Astrocyte (in vitro differentiated cells and primary cell): Measurements from ENCODE around the gene DCDC1. TPM values are rescaled to one million over a fixed set of nuclear protein-coding genes. Genes with fewer than 3 reads are reported as not detected.

Experiments used
- DNase-seq: peaks from one replicate; pipeline ENCODE4 v3.0.0-alpha.2; 2010; ENCODE audit warnings: low read depth
- FAIRE-seq: peaks from 2 replicates; lab custom pipeline; 2011; peaks lifted over from hg19 to GRCh38; lab: Jason Lieb, UNC
- H2AFZ ChIP-seq: 2 replicates; pipeline ENCODE4 v1.6.0; 2012; ENCODE audit warnings: low read depth, low read length, inconsistent platforms
- H3K27ac ChIP-seq: 2 replicates; pipeline ENCODE4 v1.5.1; 2011; ENCODE audit warnings: low read depth, low read length, inconsistent platforms
- H3K27me3 ChIP-seq: 2 replicates; pipeline ENCODE4 v1.6.0; 2011; ENCODE audit warnings: low read length, inconsistent platforms; ENCODE audit not compliant: insufficient read depth
- H3K36me3 ChIP-seq: 2 replicates; pipeline ENCODE4 v1.5.1; 2011; ENCODE audit warnings: low read length, inconsistent platforms; ENCODE audit not compliant: insufficient read depth
- H3K4me1 ChIP-seq: 2 replicates; pipeline ENCODE4 v1.5.1; 2011; ENCODE audit warnings: low read length, inconsistent platforms; ENCODE audit not compliant: insufficient read depth
- H3K4me2 ChIP-seq: 2 replicates; pipeline ENCODE4 v1.6.0; 2012; ENCODE audit warnings: low read length, inconsistent platforms
- H3K4me3 ChIP-seq: 2 replicates; pipeline ENCODE4 v1.5.1; 2011; ENCODE audit warnings: low read depth, mild to moderate bottlenecking, low read length, inconsistent platforms; ENCODE audit not compliant: insufficient read depth
- H3K79me2 ChIP-seq: 2 replicates; pipeline ENCODE4 v1.6.0; 2012; ENCODE audit warnings: mild to moderate bottlenecking, low read length, inconsistent platforms; ENCODE audit not compliant: insufficient read depth
- H3K9ac ChIP-seq: 2 replicates; pipeline ENCODE4 v1.6.0; 2012; ENCODE audit warnings: mild to moderate bottlenecking, low read length, inconsistent platforms
- H3K9me3 ChIP-seq: 2 replicates; pipeline ENCODE4 v1.5.1; 2012; ENCODE audit warnings: low read depth, mild to moderate bottlenecking, low read length, inconsistent platforms; ENCODE audit not compliant: insufficient read depth
- H4K20me1 ChIP-seq: 2 replicates; pipeline ENCODE4 v1.6.0; 2012; ENCODE audit warnings: low read length, inconsistent platforms; ENCODE audit not compliant: insufficient read depth
- H3K27ac Mint-ChIP-seq: one replicate; pipeline ENCODE4 v1.8.0; 2021; ENCODE audit warnings: mild to moderate bottlenecking, mixed read lengths; ENCODE audit not compliant: unreplicated experiment
- H3K27me3 Mint-ChIP-seq: one replicate; pipeline ENCODE4 v1.8.0; 2021; ENCODE audit warnings: low read depth, mixed read lengths; ENCODE audit not compliant: unreplicated experiment
- H3K36me3 Mint-ChIP-seq: one replicate; pipeline ENCODE4 v1.8.0; 2021; ENCODE audit warnings: low read depth, mixed read lengths; ENCODE audit not compliant: unreplicated experiment
- H3K4me1 Mint-ChIP-seq: one replicate; pipeline ENCODE4 v1.8.0; 2021; ENCODE audit warnings: low read depth, mixed read lengths; ENCODE audit not compliant: unreplicated experiment
- H3K4me3 Mint-ChIP-seq: one replicate; pipeline ENCODE4 v1.8.0; 2021; ENCODE audit warnings: mild to moderate bottlenecking, moderate library complexity, mixed read lengths; ENCODE audit not compliant: unreplicated experiment
- H3K9me3 Mint-ChIP-seq: one replicate; pipeline ENCODE4 v1.8.0; 2021; ENCODE audit warnings: mild to moderate bottlenecking, mixed read lengths; ENCODE audit not compliant: unreplicated experiment
- CTCF ChIP-seq: IDR thresholded peaks from 2 replicates; pipeline ENCODE4 v1.5.1; 2011; ENCODE audit warnings: low read depth, mild to moderate bottlenecking, inconsistent platforms, low read length, moderate library complexity; ENCODE audit not compliant: insufficient read depth
- EZH2 ChIP-seq: IDR thresholded peaks from 2 replicates; pipeline ENCODE4 v1.6.1; 2012; ENCODE audit warnings: mild to moderate bottlenecking, low read length, inconsistent platforms; ENCODE audit not compliant: insufficient read depth
- total RNA-seq: library from RNA; stranded (reverse); gene quantifications from 2 replicates; pipeline ENCODE4 v1.2.1, GENCODE V29; 2021

DCDC1 gene
- total RNA-seq, 1 donor from 2014 or later: 1.4 TPM

- Mint-ChIP-seq H3K36me3 (no peaks in the 10 kb centered on the region), H3K4me3 (no peak overlapping the region), H3K27ac (no peak overlapping the region), H3K9me3 (no peaks in the 10 kb centered on the region), H3K4me1 (no peaks in the 10 kb centered on the region), H3K27me3 (no peaks in the 10 kb centered on the region)
- TF ChIP-seq EZH2 (no peak), CTCF (no peak)
- no peak overlapping the region for H3K9ac ChIP-seq
- no peaks in the 10 kb centered on the region for H4K20me1 ChIP-seq
- no peak overlapping the region for H3K4me3 ChIP-seq
- no peak overlapping the region for H2AFZ ChIP-seq
- H3K4me1 ChIP-seq: no peaks in the 10 kb centered on the region
- DNase-seq (no peak), FAIRE-seq (no peak)
- H3K27me3 ChIP-seq: no peaks in the 10 kb centered on the region
- peaks cover 5% of the 10 kb centered on the region for H3K9me3 ChIP-seq
- no peaks in the 10 kb centered on the region for H3K79me2 ChIP-seq
- H3K4me2 ChIP-seq: no peak overlapping the region
- H3K27ac ChIP-seq: no peak overlapping the region
- no peaks in the 10 kb centered on the region for H3K36me3 ChIP-seq
These were observed 280.4 kb downstream of the DCDC1 start for GRCh38 chr11:31089117-31089516.

GRCh38 chr11:31069447-31070205 is 299.9 kb downstream of the DCDC1 start:
- no peaks in the 10 kb centered on the region for H3K4me1 ChIP-seq
- H3K27ac Mint-ChIP-seq: peak overlapping the region; percentile 64
- no peaks in the 10 kb centered on the region for H3K79me2 ChIP-seq
- no peaks in the 10 kb centered on the region for H3K27me3 Mint-ChIP-seq
- no peaks in the 10 kb centered on the region for H3K27me3 ChIP-seq
- H3K4me3 Mint-ChIP-seq: no peak overlapping the region
- no peaks in the 10 kb centered on the region for H4K20me1 ChIP-seq
- no peaks in the 10 kb centered on the region for H3K36me3 ChIP-seq
- peak overlapping the region; percentile 22 for H3K27ac ChIP-seq
- H3K9me3 Mint-ChIP-seq: no peaks in the 10 kb centered on the region
- peaks cover 10% of the 10 kb centered on the region for H3K4me1 Mint-ChIP-seq
- no peak for FAIRE-seq
- no peak overlapping the region for H2AFZ ChIP-seq
- no peaks in the 10 kb centered on the region for H3K36me3 Mint-ChIP-seq
- peak overlapping the region; percentile 10 for H3K4me2 ChIP-seq
- H3K9me3 ChIP-seq: no peaks in the 10 kb centered on the region
- no peak overlapping the region for H3K4me3 ChIP-seq
- H3K9ac ChIP-seq: no peak overlapping the region
- TF ChIP-seq EZH2 (no peak), CTCF (no peak)
- peak; percentile 48 for DNase-seq

GRCh38 chr11:31060880-31061279 is 308.7 kb downstream of the DCDC1 start:
- peaks cover 8% of the 10 kb centered on the region for H3K4me1 Mint-ChIP-seq

More at GRCh38 chr11:31060880-31061279, 308.7 kb downstream of the DCDC1 start:
- no peaks in the 10 kb centered on the region for H3K4me1 ChIP-seq
- no peak overlapping the region for H2AFZ ChIP-seq
- H3K27me3 ChIP-seq: no peaks in the 10 kb centered on the region
- no peaks in the 10 kb centered on the region for H3K36me3 ChIP-seq
- H3K27ac ChIP-seq: no peak overlapping the region
- H3K27ac Mint-ChIP-seq: peak overlapping the region; percentile 26
- H3K27me3 Mint-ChIP-seq: no peaks in the 10 kb centered on the region
- no peak overlapping the region for H3K4me3 ChIP-seq
- H3K4me3 Mint-ChIP-seq: no peak overlapping the region
- no peak for FAIRE-seq
- no peaks in the 10 kb centered on the region for H3K9me3 Mint-ChIP-seq
- peak; percentile 43 for DNase-seq
- H3K4me2 ChIP-seq: no peak overlapping the region
- no peaks in the 10 kb centered on the region for H3K9me3 ChIP-seq
- no peaks in the 10 kb centered on the region for H4K20me1 ChIP-seq
- H3K9ac ChIP-seq: no peak overlapping the region
- no peaks in the 10 kb centered on the region for H3K79me2 ChIP-seq
- no peaks in the 10 kb centered on the region for H3K36me3 Mint-ChIP-seq
- no peak for TF ChIP-seq CTCF
- no peak for TF ChIP-seq EZH2
